ENCODE measurements around the gene PLEKHB1. TPM values are rescaled to one million over a fixed set of nuclear protein-coding genes. Genes with fewer than 3 reads are reported as not detected.
A peak's percentile ranks its signal among the peaks of the same experiment; 100 is the strongest.

Gene PLEKHB1
- total RNA-seq, result 1 to 10 TPM in 3 of 4 donors, not detected in 1; 5.6 to 7.5 (median 6.9) TPM

GRCh38 chr11:73645972-73646631, at the start of gene PLEKHB1:
Gene PLEKHB1 (plus strand): TSS chr11:73646581. CDS start chr11:73646609, 28 bp downstream.
- peak in 1 of 2 donors; percentile 26 for DNase-seq
- Histone ChIP-seq H3K4me3 (peak within 1 kb of the TSS in 1 of 2 donors; percentile 8), H3K36me3 (no peaks in the 10 kb centered on the region)

GRCh38 chr11:73597336-73597955, 48.9 kb upstream of the PLEKHB1 start:
- H3K4me1 ChIP-seq, result peaks cover 6% of the 10 kb centered on the region in 2 donors
- peak overlapping the region; percentile 97 to 100 for H3K4me3 ChIP-seq
- H3K27ac ChIP-seq, result peak overlapping the region; percentile 82 to 92
- DNase-seq, result no peak
- no peak for TF ChIP-seq POLR2A (IDR thresholded peaks at IDR 0.05)
- no peak for TF ChIP-seq CTCF (IDR thresholded peaks at IDR 0.05)
- no peaks in the 10 kb centered on the region for H3K9me3 ChIP-seq
- H3K36me3 ChIP-seq, result no peaks in the 10 kb centered on the region
- intact Hi-C loops (cut with DNase I; ENCODE audit: low total_unique reads), result no loop called here
- no peaks in the 10 kb centered on the region for H3K27me3 ChIP-seq

More at GRCh38 chr11:73645972-73646631, at the start of gene PLEKHB1:
- Histone ChIP-seq H3K27ac (no peak within 1 kb of the TSS), H3K9me3 (no peaks in the 10 kb centered on the region), H3K4me1 (no peaks in the 10 kb centered on the region), H3K27me3 (no peaks in the 10 kb centered on the region)
- intact Hi-C loops (cut with DNase I; ENCODE audit: low total_unique reads), result no loop called here
- no peak for TF ChIP-seq POLR2A (IDR thresholded peaks at IDR 0.05)
- no peak for TF ChIP-seq CTCF (IDR thresholded peaks at IDR 0.05)

- no peaks in the 10 kb centered on the region for H3K27me3 ChIP-seq
- H3K27ac ChIP-seq, result peak within 1 kb of the TSS; percentile 82 to 92
- intact Hi-C loops (cut with DNase I; ENCODE audit: low total_unique reads), result no loop called here
- no peaks in the 10 kb centered on the region for H3K9me3 ChIP-seq
- peak; percentile 94 to 95 for DNase-seq
- no peaks in the 10 kb centered on the region for H3K36me3 ChIP-seq
- peak within 1 kb of the TSS; percentile 97 to 100 for H3K4me3 ChIP-seq
- peaks cover 6% of the 10 kb centered on the region in 2 donors for H3K4me1 ChIP-seq
- TF ChIP-seq POLR2A (IDR thresholded peaks at IDR 0.05) (peak; percentile 46 to 82), CTCF (IDR thresholded peaks at IDR 0.05) (peak in 1 of 4 experiments; percentile 41)
Measured at GRCh38 chr11:73597956-73598718, 48.2 kb upstream of the PLEKHB1 start, which contains the start of gene FAM168A. Gene FAM168A (minus strand): TSS chr11:73598112. CDS start chr11:73468474, 129,638 bp downstream.

GRCh38 chr11:73598719-73599379, 47.5 kb upstream of the PLEKHB1 start:
- Histone ChIP-seq H3K36me3 (no peaks in the 10 kb centered on the region), H3K27ac (peak overlapping the region; percentile 82 to 92), H3K4me3 (peak overlapping the region; percentile 97 to 100), H3K27me3 (no peaks in the 10 kb centered on the region), H3K9me3 (no peaks in the 10 kb centered on the region), H3K4me1 (peaks cover 6% of the 10 kb centered on the region in 2 donors)
- intact Hi-C loops (cut with DNase I; ENCODE audit: low total_unique reads), result no loop called here
- TF ChIP-seq POLR2A (IDR thresholded peaks at IDR 0.05) (no peak), CTCF (IDR thresholded peaks at IDR 0.05) (peak in 1 of 4 experiments; percentile 5)
- no peak for DNase-seq
